ENCODE data around the gene PPARGC1A.

The PPARGC1A gene

DNA sequence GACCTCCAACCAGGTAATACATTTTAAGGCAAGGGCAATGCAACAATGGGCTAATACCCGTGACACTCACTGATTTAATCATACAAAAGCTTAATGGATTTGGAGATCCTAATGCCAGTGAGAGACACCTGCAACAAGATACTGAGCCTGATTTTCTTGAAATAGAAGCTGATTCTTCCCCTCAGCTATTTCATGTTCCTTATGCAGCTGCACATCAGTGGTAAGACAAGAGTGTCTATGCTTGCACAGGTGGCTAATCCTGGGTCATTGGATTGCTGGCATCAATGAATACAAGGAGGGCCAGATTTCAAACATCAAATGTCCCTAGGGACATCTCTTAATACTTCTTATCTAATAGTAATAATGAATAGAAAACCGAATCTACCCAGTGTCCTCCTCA lies 139.7 kb downstream of the PPARGC1A start:
- in situ Hi-C loops (cut with HindIII; ENCODE audit: low sequenced_read_pairs): no loop called here
- no peak overlapping the region for H3K4me3 ChIP-seq (ENCODE audit: low read depth, low read length)
- TF ChIP-seq, protein P1, sequence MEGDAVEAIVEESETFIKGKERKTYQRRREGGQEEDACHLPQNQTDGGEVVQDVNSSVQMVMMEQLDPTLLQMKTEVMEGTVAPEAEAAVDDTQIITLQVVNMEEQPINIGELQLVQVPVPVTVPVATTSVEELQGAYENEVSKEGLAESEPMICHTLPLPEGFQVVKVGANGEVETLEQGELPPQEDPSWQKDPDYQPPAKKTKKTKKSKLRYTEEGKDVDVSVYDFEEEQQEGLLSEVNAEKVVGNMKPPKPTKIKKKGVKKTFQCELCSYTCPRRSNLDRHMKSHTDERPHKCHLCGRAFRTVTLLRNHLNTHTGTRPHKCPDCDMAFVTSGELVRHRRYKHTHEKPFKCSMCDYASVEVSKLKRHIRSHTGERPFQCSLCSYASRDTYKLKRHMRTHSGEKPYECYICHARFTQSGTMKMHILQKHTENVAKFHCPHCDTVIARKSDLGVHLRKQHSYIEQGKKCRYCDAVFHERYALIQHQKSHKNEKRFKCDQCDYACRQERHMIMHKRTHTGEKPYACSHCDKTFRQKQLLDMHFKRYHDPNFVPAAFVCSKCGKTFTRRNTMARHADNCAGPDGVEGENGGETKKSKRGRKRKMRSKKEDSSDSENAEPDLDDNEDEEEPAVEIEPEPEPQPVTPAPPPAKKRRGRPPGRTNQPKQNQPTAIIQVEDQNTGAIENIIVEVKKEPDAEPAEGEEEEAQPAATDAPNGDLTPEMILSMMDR (IDR thresholded peaks at IDR 0.05; ENCODE audit: low read depth, low read length): no peak
- no peak for DNase-seq (ENCODE audit: low read depth, low spot score)

DNA sequence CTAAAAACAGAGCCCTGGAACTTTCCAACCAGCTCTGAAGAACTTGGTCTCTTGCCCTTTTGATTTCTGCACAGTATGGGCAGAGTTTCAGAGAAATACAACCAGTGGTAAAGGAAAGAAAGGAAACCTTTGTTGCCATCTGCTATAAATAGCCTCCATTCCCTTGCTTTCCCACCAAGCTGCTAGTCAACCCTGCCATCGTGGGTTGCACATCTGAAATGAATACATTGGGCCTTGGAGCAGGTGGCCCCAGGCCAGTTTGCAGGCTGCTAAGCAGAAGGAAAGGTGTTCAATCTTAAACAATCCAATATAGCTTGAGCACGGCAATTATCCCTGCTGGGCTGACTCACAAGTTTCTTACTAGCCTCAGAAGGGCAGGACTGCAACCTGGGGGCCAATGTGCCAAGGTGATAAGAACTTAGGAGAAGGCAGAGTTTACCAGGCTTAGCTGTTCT lies 142.5 kb downstream of the PPARGC1A start:
- TF ChIP-seq, protein P1 (IDR thresholded peaks at IDR 0.05; ENCODE audit: low read depth, low read length): no peak
- DNase-seq (ENCODE audit: low read depth, low spot score): peak; percentile 13
- H3K4me3 ChIP-seq (ENCODE audit: low read depth, low read length): no peak overlapping the region
- in situ Hi-C loops (cut with HindIII; ENCODE audit: low sequenced_read_pairs): no loop called here

DNA sequence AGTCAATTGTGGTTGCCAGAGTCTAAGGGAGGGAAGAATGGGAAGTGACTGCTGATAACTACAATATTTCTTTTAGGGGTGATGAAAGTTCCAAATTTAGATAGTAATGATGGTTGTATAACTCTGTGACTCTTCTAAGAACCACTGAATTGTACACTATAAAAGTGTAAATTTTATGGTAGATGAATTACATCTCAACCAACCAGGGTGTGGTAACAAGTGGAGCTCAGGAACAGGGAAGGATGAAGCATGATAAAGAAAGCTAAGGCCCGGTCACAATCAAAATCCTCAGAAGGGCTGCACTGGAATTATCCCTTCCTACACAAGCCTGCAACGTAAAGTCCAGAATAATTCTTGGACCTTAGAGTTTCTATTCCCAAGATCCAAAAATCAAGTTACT lies 143.2 kb downstream of the PPARGC1A start:
- H3K4me3 ChIP-seq (ENCODE audit: low read depth, low read length): no peak overlapping the region
- DNase-seq (ENCODE audit: low read depth, low spot score): no peak
- in situ Hi-C loops (cut with HindIII; ENCODE audit: low sequenced_read_pairs): no loop called here
- TF ChIP-seq, protein P1 (IDR thresholded peaks at IDR 0.05; ENCODE audit: low read depth, low read length): no peak

DNA sequence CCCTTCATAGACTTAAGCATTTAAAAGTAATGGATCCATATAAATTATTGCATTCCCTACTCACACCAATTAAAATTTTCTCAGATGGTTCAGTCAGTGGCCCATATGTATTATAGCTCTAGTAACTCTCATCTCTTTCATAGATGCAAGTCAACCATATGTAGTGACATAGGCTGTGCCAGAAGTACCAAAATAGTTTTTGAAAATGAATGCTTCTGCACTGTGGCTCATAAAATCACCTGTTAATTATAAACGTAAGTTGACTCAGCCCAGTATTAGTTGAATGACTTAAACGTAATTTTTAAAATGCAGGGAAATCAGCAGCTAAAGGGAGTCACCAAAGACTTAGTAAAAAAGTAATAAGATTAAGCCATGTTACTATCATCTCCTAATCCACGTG lies 143.8 kb downstream of the PPARGC1A start:
- no peak for DNase-seq (ENCODE audit: low read depth, low spot score)
- in situ Hi-C loops (cut with HindIII; ENCODE audit: low sequenced_read_pairs): no loop called here
- no peak overlapping the region for H3K4me3 ChIP-seq (ENCODE audit: low read depth, low read length)
- TF ChIP-seq, protein P1 (IDR thresholded peaks at IDR 0.05; ENCODE audit: low read depth, low read length): no peak

DNA sequence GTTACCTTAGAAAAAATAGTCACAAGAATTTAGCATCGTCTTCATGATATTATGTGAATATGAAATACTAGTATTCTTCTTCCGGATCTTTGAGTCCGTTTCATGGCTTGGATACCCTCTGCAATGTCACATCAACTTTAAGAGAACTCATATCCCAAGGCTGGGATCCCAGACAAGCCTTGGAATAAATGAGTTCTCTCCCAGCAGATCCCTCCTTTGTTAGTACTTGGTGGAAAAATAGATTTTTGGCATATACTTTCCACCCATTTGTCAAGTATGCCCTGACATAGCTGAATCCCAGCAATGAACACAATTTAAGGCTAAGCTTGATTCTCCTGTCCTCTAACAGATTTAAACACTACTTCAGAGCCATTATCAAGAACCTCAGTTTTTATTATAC lies 144.5 kb downstream of the PPARGC1A start:
- no peak for DNase-seq (ENCODE audit: low read depth, low spot score)
- in situ Hi-C loops (cut with HindIII; ENCODE audit: low sequenced_read_pairs): no loop called here
- H3K4me3 ChIP-seq (ENCODE audit: low read depth, low read length): no peak overlapping the region
- TF ChIP-seq, protein P1 (IDR thresholded peaks at IDR 0.05; ENCODE audit: low read depth, low read length): no peak
